ENCODE results near the gene RPGRIP1L.

RPGRIP1L gene

DNA sequence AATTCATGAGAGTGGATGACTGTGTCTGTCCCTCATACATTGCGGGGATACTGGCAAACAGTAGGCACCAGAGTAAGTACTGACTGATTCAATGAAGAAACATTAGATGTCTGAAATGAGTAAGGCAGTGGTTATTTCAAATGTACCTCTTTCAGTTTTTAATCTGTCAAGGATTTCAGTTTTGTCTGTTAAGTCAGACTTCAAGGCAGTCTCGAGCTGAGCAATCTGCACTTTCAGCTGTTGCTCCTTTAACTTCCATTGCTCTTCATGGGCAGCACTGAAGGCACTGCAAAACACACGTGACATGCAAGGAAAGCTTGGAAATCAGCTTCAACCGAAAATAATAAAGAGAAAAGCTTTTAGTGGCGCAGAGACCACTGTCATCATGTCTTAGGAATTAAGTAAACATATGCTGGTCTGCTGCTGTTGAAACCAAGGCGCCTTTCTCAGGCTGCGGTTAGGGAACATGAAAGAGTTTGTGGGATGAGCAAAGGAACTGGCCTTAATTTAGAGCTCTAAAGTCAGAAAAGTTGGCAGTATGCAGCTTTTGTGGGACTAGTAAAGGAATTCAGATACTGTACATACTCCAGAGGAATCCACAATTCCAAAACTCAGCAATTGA is 38.8 kb downstream of the RPGRIP1L start:
- H3K27ac ChIP-seq, result no peak overlapping the region
- no peak for TF ChIP-seq CTCF (IDR thresholded peaks at IDR 0.05)
- H3K4me1 ChIP-seq, result no peaks in the 10 kb centered on the region
- H3K79me2 ChIP-seq, result no peaks in the 10 kb centered on the region
- no peak overlapping the region for H3K4me3 ChIP-seq (ENCODE audit: low read depth, low read length)
- H3K9me3 ChIP-seq (ENCODE audit: control insufficient read depth, low read length), result no peaks in the 10 kb centered on the region
- no peak overlapping the region for H3K9ac ChIP-seq
- H3K27me3 ChIP-seq (ENCODE audit: control insufficient read depth, insufficient read depth, low read length), result no peaks in the 10 kb centered on the region
- no peak overlapping the region for H3K4me2 ChIP-seq (ENCODE audit: low read length)
- no peak overlapping the region for H2AFZ ChIP-seq
- H3K36me3 ChIP-seq (ENCODE audit: control insufficient read depth, insufficient read depth, low read length), result no peaks in the 10 kb centered on the region

DNA sequence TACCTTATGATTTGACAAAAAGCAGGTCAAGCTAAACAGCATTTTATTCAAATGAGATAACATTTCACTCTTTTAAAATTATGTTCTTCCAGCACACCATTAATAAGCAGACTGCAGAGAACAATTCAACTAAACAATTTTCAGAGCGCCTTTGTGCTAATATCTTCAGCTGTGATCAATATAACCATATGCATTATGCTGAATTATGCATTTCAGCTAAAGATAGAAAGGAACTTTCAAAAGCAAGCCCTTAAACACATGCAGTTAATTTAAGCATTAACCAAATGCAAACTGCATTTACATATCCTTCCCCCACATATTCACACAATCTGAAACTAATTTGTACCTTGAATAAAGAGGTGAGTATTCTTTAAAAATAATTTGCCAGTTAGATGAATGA is 41.6 kb downstream of the RPGRIP1L start:
- Histone ChIP-seq H3K36me3 (ENCODE audit: control insufficient read depth, insufficient read depth, low read length) (no peaks in the 10 kb centered on the region), H3K79me2 (no peaks in the 10 kb centered on the region), H3K9ac (no peak overlapping the region), H3K4me1 (no peaks in the 10 kb centered on the region), H2AFZ (no peak overlapping the region), H3K27me3 (ENCODE audit: control insufficient read depth, insufficient read depth, low read length) (no peaks in the 10 kb centered on the region), H3K4me3 (ENCODE audit: low read depth, low read length) (no peak overlapping the region), H3K4me2 (ENCODE audit: low read length) (no peak overlapping the region), H3K9me3 (ENCODE audit: control insufficient read depth, low read length) (no peaks in the 10 kb centered on the region), H3K27ac (no peak overlapping the region)
- TF ChIP-seq CTCF (IDR thresholded peaks at IDR 0.05), result no peak

GRCh38 chr16:53654946-53655345 is 48.7 kb downstream of the RPGRIP1L start:
- Histone ChIP-seq H3K9ac (no peak overlapping the region), H3K36me3 (ENCODE audit: control insufficient read depth, insufficient read depth, low read length) (no peaks in the 10 kb centered on the region), H3K27me3 (ENCODE audit: control insufficient read depth, insufficient read depth, low read length) (no peaks in the 10 kb centered on the region), H3K79me2 (no peaks in the 10 kb centered on the region), H2AFZ (no peak overlapping the region), H3K4me1 (no peaks in the 10 kb centered on the region), H3K9me3 (ENCODE audit: control insufficient read depth, low read length) (no peaks in the 10 kb centered on the region), H3K4me2 (ENCODE audit: low read length) (no peak overlapping the region), H3K4me3 (ENCODE audit: low read depth, low read length) (no peak overlapping the region), H3K27ac (no peak overlapping the region)
- TF ChIP-seq CTCF (IDR thresholded peaks at IDR 0.05), result no peak

DNA sequence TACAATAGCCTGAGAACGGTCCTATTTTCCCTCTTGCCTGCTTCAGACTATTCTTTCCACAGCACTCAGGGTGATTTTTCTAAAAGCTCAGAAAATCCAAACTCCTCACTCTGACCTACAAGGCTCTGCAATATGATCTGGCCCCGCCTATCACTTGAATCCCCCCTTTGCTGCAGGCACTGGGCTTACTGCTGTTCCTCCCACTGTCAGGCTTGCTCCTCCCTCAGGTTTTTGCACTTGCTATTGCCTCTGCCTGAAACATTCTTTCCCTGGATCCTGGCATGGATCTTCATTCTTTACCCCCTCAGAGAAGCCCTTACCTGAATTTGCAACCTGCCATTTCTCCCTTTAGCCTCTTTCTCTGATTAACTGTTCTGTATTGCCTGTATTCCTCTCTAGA is 52.3 kb downstream of the RPGRIP1L start:
- H3K36me3 ChIP-seq (ENCODE audit: control insufficient read depth, insufficient read depth, low read length), result no peaks in the 10 kb centered on the region
- no peak overlapping the region for H3K27ac ChIP-seq
- H3K9ac ChIP-seq, result no peak overlapping the region
- no peaks in the 10 kb centered on the region for H3K79me2 ChIP-seq
- H3K4me2 ChIP-seq (ENCODE audit: low read length), result no peak overlapping the region
- no peak overlapping the region for H2AFZ ChIP-seq
- H3K4me1 ChIP-seq, result no peaks in the 10 kb centered on the region
- H3K4me3 ChIP-seq (ENCODE audit: low read depth, low read length), result no peak overlapping the region
- no peak for TF ChIP-seq CTCF (IDR thresholded peaks at IDR 0.05)
- no peaks in the 10 kb centered on the region for H3K9me3 ChIP-seq (ENCODE audit: control insufficient read depth, low read length)
- H3K27me3 ChIP-seq (ENCODE audit: control insufficient read depth, insufficient read depth, low read length), result no peaks in the 10 kb centered on the region

DNA sequence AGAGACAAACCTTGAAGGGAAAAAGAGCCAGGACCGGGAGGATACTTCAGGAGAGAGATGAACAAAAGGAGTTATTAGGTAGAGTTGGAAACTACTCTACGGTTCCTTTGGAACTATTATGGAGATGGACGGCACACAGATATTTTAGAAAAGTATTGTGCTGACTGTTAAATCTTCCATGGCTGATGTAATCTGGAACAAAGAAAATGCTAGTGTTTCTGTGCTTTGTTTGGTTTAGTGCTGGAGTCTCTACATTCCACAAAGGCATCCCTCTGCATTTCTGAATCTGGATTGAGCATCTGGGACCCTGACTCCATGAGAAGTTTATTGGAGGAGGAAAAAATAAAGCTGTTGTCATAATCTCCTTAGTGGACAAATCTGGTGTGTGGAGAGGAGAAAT is 57.2 kb downstream of the RPGRIP1L start:
- Histone ChIP-seq H3K9me3 (ENCODE audit: control insufficient read depth, low read length) (no peaks in the 10 kb centered on the region), H3K27ac (no peak overlapping the region), H3K27me3 (ENCODE audit: control insufficient read depth, insufficient read depth, low read length) (no peaks in the 10 kb centered on the region), H3K79me2 (no peaks in the 10 kb centered on the region), H3K4me1 (no peaks in the 10 kb centered on the region), H3K36me3 (ENCODE audit: control insufficient read depth, insufficient read depth, low read length) (no peaks in the 10 kb centered on the region), H3K9ac (no peak overlapping the region), H2AFZ (no peak overlapping the region), H3K4me2 (ENCODE audit: low read length) (no peak overlapping the region), H3K4me3 (ENCODE audit: low read depth, low read length) (no peak overlapping the region)
- TF ChIP-seq CTCF (IDR thresholded peaks at IDR 0.05), result no peak
